HCT116 (cell line): ENCODE measurements around the gene FGD5. TPM values are rescaled to one million over a fixed set of nuclear protein-coding genes. Genes with fewer than 3 reads are reported as not detected.

Source experiments
- ATAC-seq: fragments of 200-7000 bp; cut with Tn5 transposase; 2 replicates; pipeline ENCODE4 v1.9.1; 2020; ENCODE audit warnings: mild to moderate bottlenecking, moderate library complexity
- BruUV-seq: library from RNA; stranded (reverse); fragments of 400-500 nt; replicated peaks from 2 replicates; lab custom pipeline; 2021; lab: Mats Ljungman, UMichigan
- CTCF ChIA-PET: fragments of 300-600 bp; sonication (Branson Sonifier 250); formaldehyde crosslinking; loops from one replicate; lab custom pipeline; 2021; ENCODE audit warnings: antibody characterized with exemption; lab: Charles Lee
- POLR2A ChIA-PET: fragments of 300-600, 350-600 bp; sonication (Branson Sonifier 250); formaldehyde crosslinking; loops from one replicate; lab custom pipeline; 2021; ENCODE audit warnings: antibody characterized with exemption; lab: Charles Lee
- RAD21 ChIA-PET, 2 experiments: fragments of 300-600 bp; sonication (Branson Sonifier 250); formaldehyde crosslinking; loops; one replicate each; lab custom pipeline; 2023; ENCODE audit warnings: low total read pairs in 2 of 2; ENCODE audit not compliant: uncharacterized antibody in 2 of 2, unreplicated experiment in 2 of 2, low non-redundant PET in 1 of 2; lab: Charles Lee
- DNase-seq: peaks from one replicate; pipeline ENCODE4 v3.0.0-alpha.2; 2010; ENCODE audit warnings: low read depth, low spot score
- H2AFZ ChIP-seq: fragments of 200-600 bp; shearing (Covaris generic), sonication (generic); 2 replicates; pipeline ENCODE4 v1.6.1; 2017; ENCODE audit warnings: low read depth, mixed run types, mixed read lengths, antibody characterized with exemption, low read length; ENCODE audit not compliant: poor library complexity, severe bottlenecking
- H3K27ac ChIP-seq: 2 replicates; pipeline ENCODE4 v1.5.1; 2012; ENCODE audit warnings: low read depth, low read length
- H3K27me3 ChIP-seq: fragments of 200-600 bp; sonication (generic); 2 replicates; pipeline ENCODE4 v1.6.1; 2016; ENCODE audit warnings: mixed run types, low read length, mixed read lengths; ENCODE audit not compliant: insufficient read depth
- H3K36me3 ChIP-seq, 2 experiments: fragments of 200-500 bp in 1 of 2; fragments of 200-600 bp in 1 of 2; sonication (Bioruptor generic) in 1 of 2; sonication (generic) in 1 of 2; 2 replicates each; pipeline versions ENCODE4 v1.5.1 to v1.6.1; 2014 to 2016; ENCODE audit warnings: low read length in 2 of 2, inconsistent platforms in 1 of 2, mixed read lengths in 1 of 2, mixed run types in 1 of 2; ENCODE audit not compliant: insufficient read depth in 2 of 2, control insufficient read depth in 1 of 2
- H3K4me1 ChIP-seq, 2 experiments: fragments of 200-600 bp in 1 of 2; sonication (generic) in 1 of 2; 2 replicates each; pipeline versions ENCODE4 v1.5.1 to v1.6.1; 2012 to 2017; ENCODE audit warnings: low read length in 2 of 2, inconsistent platforms in 1 of 2, mild to moderate bottlenecking in 1 of 2, mixed read lengths in 1 of 2, mixed run types in 1 of 2, moderate library complexity in 1 of 2; ENCODE audit not compliant: insufficient read depth in 2 of 2, control insufficient read depth in 1 of 2
- H3K4me2 ChIP-seq: fragments of 200-600 bp; sonication (generic); 2 replicates; pipeline ENCODE4 v1.6.1; 2017; ENCODE audit warnings: mixed run types, low read length, mixed read lengths
- H3K4me3 ChIP-seq, 2 experiments: fragments of 200-600 bp in 1 of 2; sonication (generic) in 1 of 2; replicated peaks in 1 of 2; 2 replicates each; pipeline ENCODE4 v1.5.1; 2011 to 2016; ENCODE audit warnings: low read length in 2 of 2, control low read depth in 1 of 2, low read depth in 1 of 2, mild to moderate bottlenecking in 1 of 2, mixed read lengths in 1 of 2, mixed run types in 1 of 2
- H3K79me2 ChIP-seq: fragments of 200-600 bp; sonication (generic); 2 replicates; pipeline ENCODE4 v1.6.1; 2017; ENCODE audit warnings: mild to moderate bottlenecking, mixed run types, low read length, moderate library complexity, mixed read lengths; ENCODE audit not compliant: insufficient read depth
- H3K9ac ChIP-seq: fragments of 200-600 bp; sonication (generic); 2 replicates; pipeline ENCODE4 v1.6.1; 2016; ENCODE audit warnings: low read length, mixed read lengths
- H3K9me2 ChIP-seq: fragments of 200-600 bp; sonication (generic), shearing (Covaris generic); 2 replicates; pipeline ENCODE4 v1.6.1; 2017; ENCODE audit warnings: mixed run types, mild to moderate bottlenecking, moderate library complexity; ENCODE audit not compliant: insufficient read depth
- H3K9me3 ChIP-seq, 2 experiments: fragments of 200-500 bp in 1 of 2; fragments of 200-600 bp in 1 of 2; sonication (Bioruptor generic) in 1 of 2; sonication (generic) in 1 of 2; 2 replicates each; pipeline ENCODE4 v1.6.1; 2014 to 2017; ENCODE audit warnings: low read length in 2 of 2, mixed read lengths in 2 of 2, inconsistent platforms in 1 of 2, low read depth in 1 of 2, mild to moderate bottlenecking in 1 of 2, mixed run types in 1 of 2, moderate library complexity in 1 of 2; ENCODE audit not compliant: control insufficient read depth in 1 of 2, insufficient read depth in 1 of 2
- H4K20me1 ChIP-seq: fragments of 200-600 bp; sonication (generic), shearing (Covaris generic); 2 replicates; pipeline ENCODE4 v1.6.1; 2017; ENCODE audit warnings: mixed run types, mild to moderate bottlenecking, moderate library complexity; ENCODE audit not compliant: insufficient read depth
- CBX3 ChIP-seq: IDR thresholded peaks from 2 replicates; pipeline ENCODE4 v1.6.1; 2012; ENCODE audit warnings: low read depth
- CEBPB ChIP-seq: IDR thresholded peaks from 2 replicates; pipeline ENCODE4 v1.6.1; 2012; ENCODE audit warnings: low read depth
- CTCF ChIP-seq, 3 experiments: fragments of 200-600 bp in 1 of 3; sonication (generic) in 1 of 3; IDR thresholded peaks in 2 of 3; conservative IDR thresholded peaks in 1 of 3; 2 replicates each; pipeline ENCODE4 v1.5.1; 2012 to 2017; ENCODE audit warnings: low read depth in 2 of 3, low read length in 2 of 3, antibody characterized with exemption in 1 of 3, borderline replicate concordance in 1 of 3, control low read depth in 1 of 3, mild to moderate bottlenecking in 1 of 3, mixed read lengths in 1 of 3, mixed run types in 1 of 3, moderate library complexity in 1 of 3; ENCODE audit not compliant: insufficient read depth in 1 of 3
- EGR1 ChIP-seq: IDR thresholded peaks from 2 replicates; pipeline ENCODE4 v1.6.1; 2012; ENCODE audit warnings: low read depth
- EZH2 ChIP-seq: fragments of 200-600 bp; sonication (generic); IDR thresholded peaks from 2 replicates; pipeline ENCODE4 v1.6.1; 2017; ENCODE audit warnings: antibody characterized with exemption, mixed run types
- EZH2phosphoT487 ChIP-seq: fragments of 200-600 bp; IDR thresholded peaks from 2 replicates; pipeline ENCODE4 v1.6.1; 2018; ENCODE audit warnings: antibody characterized with exemption, borderline replicate concordance
- MAX ChIP-seq: IDR thresholded peaks from 2 replicates; pipeline ENCODE4 v1.6.1; 2012
- POLR2AphosphoS5 ChIP-seq: IDR thresholded peaks from 2 replicates; pipeline ENCODE4 v1.6.1; 2011; ENCODE audit warnings: mild to moderate bottlenecking, low read depth, low read length, moderate library complexity
- REST ChIP-seq: IDR thresholded peaks from 2 replicates; pipeline ENCODE4 v1.6.1; 2012; ENCODE audit warnings: low read depth
- SIN3A ChIP-seq: IDR thresholded peaks from 2 replicates; pipeline ENCODE4 v1.6.1; 2012; ENCODE audit warnings: low read depth
- SP1 ChIP-seq: IDR thresholded peaks from 2 replicates; pipeline ENCODE4 v1.6.1; 2012; ENCODE audit warnings: low read depth
- SRF ChIP-seq: IDR thresholded peaks from 2 replicates; pipeline ENCODE4 v1.6.1; 2012; ENCODE audit warnings: low read depth
- TCF7L2 ChIP-seq: IDR thresholded peaks from 2 replicates; pipeline ENCODE4 v1.7.0; 2011; ENCODE audit warnings: borderline replicate concordance, inconsistent platforms; ENCODE audit not compliant: insufficient read depth, insufficient read length; ENCODE audit errors: extremely low read depth
- YY1 ChIP-seq: IDR thresholded peaks from 2 replicates; pipeline ENCODE4 v1.6.1; 2011; ENCODE audit warnings: low read length, low read depth, moderate library complexity, mild to moderate bottlenecking; ENCODE audit not compliant: insufficient replicate concordance; ENCODE audit errors: extremely low read depth
- ZBTB33 ChIP-seq: IDR thresholded peaks from 2 replicates; pipeline ENCODE4 v1.6.1; 2011; ENCODE audit warnings: mild to moderate bottlenecking, low read length, moderate library complexity; ENCODE audit not compliant: insufficient replicate concordance; ENCODE audit errors: extremely low read depth
- ZFX ChIP-seq: fragments of 450-650 bp; IDR thresholded peaks from 2 replicates; pipeline ENCODE4 v1.6.1; 2017
- intact Hi-C: fragments of 100-400 bp; cut with micrococcal nuclease; formaldehyde crosslinking; loops from 2 replicates; pipeline ENCODE4 v1.10.0; 2022
- total RNA-seq: library from RNA; stranded (reverse); gene quantifications from one replicate; pipeline ENCODE4 v1.2.1, GENCODE V29; 2021; ENCODE audit not compliant: unreplicated experiment

FGD5 gene
- total RNA-seq, 1 experiment from 2014 or later: 0.22 TPM

- Histone ChIP-seq H3K4me1 (no peaks in the 10 kb centered on the region), H3K9me2 (no peaks in the 10 kb centered on the region)
- CTCF ChIA-PET: interaction anchor here (1.1 kb wide), 1 partner anchor 63 kb away, joined by 5 read pairs; no protein-coding TSS in a partner anchor
- RAD21 ChIA-PET: no interaction called here
- TF ChIP-seq MAX (no peak), SIN3A (no peak), YY1 (no peak), CBX3 (no peak), SRF (no peak), EGR1 (no peak), CTCF (IDR thresholded peaks at IDR 0.05 in 2 of 3, conservative IDR thresholded peaks at IDR 0.05 in 1 of 3; ENCODE audit: borderline replicate concordance in 1 of 3, insufficient read depth in 1 of 3, low read depth in 2 of 3, low read length in 2 of 3) (no peak), TCF7L2 (no peak), ZFX (no peak), SP1 (no peak), EZH2 (no peak), POLR2AphosphoS5 (no peak), REST (no peak), ZBTB33 (no peak), EZH2phosphoT487 (no peak), CEBPB (no peak)
- TF ChIP-seq, all 23 proteins: peak for 0
- Histone ChIP-seq H3K36me3 (no peaks in the 10 kb centered on the region), H3K9me3 (0 out of 4 replicates have a peak, but pooled peaks cover 0 to 3% of the 10 kb centered on the region in 2 experiments), H2AFZ (no peak overlapping the region), H3K4me3 (no peak overlapping the region), H3K9ac (no peak overlapping the region), H3K4me2 (no peak overlapping the region), H3K27me3 (peaks cover 17% of the 10 kb centered on the region; the same call in 1 of the 2 replicates), H4K20me1 (no peaks in the 10 kb centered on the region), H3K27ac (no peak overlapping the region), H3K79me2 (no peaks in the 10 kb centered on the region)
- no peak for ATAC-seq
- no TSS peak for BruUV-seq
- POLR2A ChIA-PET: no interaction called here
- intact Hi-C loops: no loop called here
- DNase-seq: no peak
Measured at GRCh38 chr3:14858105-14858504, 39.3 kb downstream of the FGD5 start.
